Measurements from ENCODE around the gene TRPM2.
"Not testable (repeated sequence)": the region's sequence is repeated elsewhere in the genome, so short reads cannot be mapped to it uniquely, and the experiment has no call there.

Gene TRPM2

DNA sequence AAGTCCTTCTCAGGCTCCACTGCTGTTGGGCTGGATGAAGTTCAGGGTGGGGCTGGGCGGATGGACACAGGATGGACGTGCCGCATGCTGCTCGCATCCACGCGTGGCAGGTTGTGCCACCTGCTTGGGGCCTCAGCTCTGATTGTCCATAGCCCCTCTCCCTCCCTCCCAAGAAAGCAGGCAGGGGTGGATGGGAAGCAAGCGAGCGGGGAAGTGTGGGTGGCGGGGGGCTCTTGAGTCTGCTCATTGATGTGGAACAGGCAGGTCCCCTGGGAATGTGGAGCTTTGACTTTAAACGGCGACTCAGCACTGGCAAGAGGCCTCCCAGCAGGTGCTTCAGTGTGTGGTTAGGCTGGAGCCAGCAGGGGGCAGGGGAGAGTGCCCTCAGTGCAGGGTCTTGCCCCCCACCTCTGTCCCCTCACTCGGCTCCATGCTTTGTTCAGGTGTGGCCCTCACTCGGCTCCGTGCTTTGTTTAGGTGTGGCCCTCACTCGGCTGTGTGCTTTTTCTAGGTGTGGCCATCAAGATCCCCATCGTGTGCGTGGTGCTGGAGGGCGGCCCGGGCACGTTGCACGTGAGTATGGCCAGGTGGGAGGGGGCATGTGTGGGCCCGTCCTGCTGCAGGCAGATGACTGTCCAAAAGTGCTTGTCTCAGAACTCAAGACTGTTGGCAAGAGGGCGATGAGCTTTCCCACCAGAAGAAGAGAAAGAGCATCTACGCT lies 23.9 kb downstream of the TRPM2 start:
- DNase-seq, result no peak

DNA sequence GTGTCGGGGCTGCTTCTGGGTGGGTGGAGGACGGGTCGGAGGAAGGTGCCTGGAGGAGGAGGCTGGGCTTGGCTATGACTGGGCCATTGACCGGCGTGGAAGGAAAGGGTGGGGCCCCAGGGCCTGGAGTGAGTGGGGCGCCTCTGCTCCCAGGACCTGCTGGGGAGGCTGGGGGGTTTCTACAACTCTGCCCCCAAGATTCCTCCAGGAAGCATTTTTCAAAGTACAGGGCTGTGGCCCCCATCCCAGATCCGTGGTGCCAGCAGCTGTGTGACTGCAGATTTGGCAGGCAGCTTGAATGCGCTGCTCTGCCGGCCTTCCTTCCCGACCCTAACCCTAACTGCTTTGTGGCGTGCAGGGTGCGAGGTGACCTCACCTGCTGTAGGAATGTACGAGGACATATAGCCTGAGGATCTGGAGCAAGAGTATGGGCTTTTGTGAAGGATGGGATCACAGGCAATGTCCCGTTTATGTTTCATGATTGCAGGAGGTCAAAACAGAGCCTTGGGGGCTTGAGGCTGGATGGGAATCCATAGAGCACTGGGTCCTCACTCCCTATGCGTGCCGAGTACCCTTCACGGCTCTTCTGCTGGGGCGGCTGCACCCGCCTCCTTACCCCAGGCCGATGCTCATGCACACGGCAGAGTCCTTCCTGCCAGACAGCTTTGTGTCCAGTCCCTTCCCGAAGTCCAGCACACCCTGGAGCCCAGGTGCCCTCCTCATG lies 24.7 kb downstream of the TRPM2 start:
- DNase-seq, result no peak

DNA sequence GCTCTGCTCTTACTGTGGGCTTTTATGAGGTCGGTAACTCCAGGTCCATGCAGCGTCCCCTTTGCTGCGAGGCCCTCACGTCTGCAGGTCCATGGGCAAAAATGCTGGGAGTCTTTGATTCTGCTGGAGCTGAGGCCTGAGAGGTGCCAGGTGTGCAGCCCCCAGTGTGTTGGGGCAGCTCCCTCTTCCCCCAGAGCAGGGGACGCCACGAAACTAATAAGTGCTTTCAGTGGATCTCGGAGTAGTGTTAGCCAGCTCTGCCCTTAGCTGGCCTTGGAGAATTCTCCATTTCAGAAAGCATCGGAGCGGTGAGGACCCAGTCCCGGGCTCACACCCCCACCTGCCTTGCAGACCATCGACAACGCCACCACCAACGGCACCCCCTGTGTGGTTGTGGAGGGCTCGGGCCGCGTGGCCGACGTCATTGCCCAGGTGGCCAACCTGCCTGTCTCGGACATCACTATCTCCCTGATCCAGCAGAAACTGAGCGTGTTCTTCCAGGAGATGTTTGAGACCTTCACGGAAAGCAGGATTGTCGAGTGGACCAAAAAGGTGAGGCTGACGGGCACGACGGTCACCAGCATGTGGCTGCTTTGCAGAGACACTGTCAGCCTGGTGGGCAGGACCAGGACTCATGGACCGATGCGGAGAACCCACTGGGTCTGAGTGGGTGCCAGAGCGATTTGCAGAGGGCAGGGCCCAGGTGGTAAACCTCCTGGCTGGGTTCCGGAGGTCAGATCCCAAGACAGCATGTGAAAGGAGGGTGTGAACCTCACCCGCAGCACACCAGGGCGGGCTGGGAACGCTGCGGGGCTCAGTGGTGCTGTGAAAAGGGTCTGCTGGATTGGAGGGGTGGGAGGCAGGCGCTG lies 25.5 kb downstream of the TRPM2 start:
- no peak for DNase-seq

DNA sequence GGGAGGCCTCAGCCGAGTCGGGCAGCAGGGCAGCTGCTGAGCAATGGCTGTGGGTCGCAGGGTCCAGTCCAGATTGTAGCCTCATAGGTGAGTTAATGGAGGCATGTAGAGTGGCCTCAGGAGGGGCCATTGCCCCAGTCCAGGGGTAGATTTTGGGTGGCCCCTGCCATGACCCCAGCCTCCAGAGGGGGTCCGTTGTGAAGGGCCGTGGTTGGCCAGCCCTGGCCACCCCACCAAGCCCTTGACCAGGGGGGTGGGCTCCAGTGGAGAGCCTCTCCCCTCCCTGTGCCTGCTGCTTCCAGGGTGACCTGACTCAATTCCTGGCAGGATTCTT lies 26.1 kb downstream of the TRPM2 start:
- no peak for DNase-seq

DNA sequence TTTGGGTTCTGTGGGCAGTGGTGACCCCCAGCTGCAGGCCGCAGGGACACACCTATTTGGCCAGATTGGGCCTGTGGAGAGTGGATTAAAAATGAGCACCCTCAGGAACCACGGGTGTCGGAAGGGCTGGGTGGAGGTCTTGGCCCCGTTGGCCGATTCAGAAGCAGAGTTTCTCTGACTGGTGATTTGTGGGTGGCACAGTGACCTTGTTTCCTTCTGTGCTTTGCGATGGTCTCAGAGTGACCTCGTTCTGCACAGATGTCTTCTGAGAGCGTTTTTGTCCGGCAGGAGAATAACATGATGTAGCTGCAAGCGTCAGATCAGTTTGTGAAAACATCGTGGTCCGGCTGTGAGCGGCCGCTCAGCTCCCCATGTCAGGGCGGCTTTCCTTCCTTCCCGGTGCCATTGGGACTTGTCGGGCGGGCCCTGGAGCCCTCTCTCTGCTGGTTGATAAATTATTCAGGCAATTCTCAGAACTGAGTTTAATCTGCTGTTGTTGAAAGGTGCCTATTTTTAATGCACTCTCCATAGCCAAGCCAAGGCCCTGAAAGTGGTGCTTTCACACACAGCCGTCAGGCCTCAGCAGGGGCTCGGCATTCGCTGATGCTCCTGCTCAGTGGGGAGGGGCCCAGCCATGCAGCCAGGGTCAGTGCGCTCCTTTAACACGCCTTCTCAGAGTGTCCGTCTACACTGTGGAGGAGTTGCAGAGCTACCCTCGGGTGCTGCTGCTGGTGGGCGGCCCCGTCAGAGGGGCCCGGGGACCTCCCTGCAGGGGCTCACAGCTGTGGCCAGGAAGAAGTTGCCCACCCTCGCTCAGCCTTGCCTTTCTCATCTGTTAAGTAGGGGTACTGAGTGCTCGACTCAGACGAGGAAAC lies 26.8 kb downstream of the TRPM2 start:
- no peak for DNase-seq

DNA sequence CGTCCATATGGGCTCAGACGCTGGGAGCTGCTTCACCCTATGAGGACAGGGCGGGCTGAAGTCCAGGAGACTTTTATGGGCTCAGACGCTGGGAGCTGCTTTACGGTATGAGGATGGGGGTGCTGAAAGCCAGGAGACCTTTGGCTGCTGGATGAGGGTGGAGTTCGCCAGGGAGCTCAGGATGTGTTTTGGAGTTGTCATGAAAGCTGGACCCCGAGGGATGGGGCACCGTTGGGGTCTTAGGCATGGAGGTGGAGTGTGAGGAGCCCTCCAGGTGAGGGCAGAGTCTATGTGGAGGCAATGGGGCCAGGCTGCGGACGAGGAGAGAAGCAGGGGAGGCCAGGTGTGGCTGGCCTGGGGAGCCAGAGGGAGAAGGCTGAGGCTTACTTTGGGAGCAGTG lies 27.5 kb downstream of the TRPM2 start:
- no peak for DNase-seq

DNA sequence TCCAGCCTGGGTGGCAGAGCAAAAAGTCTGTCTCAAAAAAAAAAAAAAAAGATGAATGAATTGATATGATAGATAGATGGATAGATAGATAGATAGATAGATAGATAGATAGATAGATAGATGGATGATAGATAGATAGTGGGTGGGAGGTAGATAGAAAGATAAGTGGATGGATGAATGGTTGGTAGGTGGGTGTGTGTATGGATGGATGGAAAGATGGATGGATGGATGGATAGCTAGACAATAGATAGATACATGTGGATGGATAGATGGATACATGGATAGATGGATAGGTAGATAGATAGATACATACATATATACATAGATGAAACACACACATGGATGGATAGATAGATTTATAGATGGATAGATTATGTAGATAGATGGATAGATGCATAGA lies 28.5 kb downstream of the TRPM2 start:
- DNase-seq, result no peak

DNA sequence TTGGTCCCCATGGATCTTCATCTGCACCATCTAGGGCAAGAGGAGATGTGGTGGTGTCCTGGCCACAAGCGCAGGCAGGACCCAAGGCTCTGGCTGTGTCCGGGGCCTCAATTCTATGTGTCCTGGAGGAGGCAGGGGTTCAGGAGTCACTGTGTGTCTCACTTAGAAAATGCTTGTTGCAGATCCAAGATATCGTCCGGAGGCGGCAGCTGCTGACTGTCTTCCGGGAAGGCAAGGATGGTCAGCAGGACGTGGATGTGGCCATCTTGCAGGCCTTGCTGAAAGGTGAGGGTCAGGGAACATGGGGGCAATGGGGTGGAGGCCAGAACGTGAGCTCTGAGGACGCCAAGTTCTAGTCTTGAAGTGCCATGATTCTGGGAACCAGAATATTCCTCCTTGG lies 29.1 kb downstream of the TRPM2 start:
- DNase-seq, result no peak

DNA sequence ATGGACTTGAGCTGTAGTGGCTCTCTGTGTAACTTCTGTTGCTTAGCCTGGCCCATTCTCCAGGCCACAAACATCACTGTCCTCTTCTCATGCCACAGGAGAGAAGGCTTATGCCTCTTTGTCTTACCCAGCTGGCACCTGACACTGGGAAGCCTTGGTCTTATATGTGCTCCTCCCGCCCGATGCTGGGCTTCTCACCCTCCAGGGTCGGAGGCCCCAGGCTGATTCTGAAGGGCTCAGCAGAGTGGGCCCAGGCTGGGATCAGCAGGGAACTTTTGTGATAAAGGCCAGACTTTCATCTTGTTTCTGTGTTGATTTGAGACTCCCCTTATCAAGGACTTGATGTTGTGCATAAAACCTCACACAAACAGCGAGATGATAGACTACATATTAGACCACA lies 29.8 kb downstream of the TRPM2 start:
- no peak for DNase-seq

DNA sequence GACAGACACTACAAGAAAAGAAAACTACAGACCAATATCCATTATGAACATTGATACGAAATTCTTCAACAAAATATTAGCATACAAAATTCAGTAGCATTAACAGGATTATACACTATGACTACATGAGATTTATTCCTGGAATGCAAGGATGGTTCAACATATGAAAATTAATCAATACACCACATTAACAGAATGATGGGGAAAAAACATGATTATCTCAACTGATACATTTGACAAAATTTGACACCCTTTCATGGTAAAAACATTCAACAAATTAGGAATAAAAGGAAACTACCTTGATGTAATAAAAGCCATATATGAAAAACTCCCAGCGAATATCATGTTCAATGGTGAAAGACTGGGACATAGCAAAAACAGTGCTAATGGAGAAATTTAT lies 31.5 kb downstream of the TRPM2 start:
- DNase-seq, result no peak

DNA sequence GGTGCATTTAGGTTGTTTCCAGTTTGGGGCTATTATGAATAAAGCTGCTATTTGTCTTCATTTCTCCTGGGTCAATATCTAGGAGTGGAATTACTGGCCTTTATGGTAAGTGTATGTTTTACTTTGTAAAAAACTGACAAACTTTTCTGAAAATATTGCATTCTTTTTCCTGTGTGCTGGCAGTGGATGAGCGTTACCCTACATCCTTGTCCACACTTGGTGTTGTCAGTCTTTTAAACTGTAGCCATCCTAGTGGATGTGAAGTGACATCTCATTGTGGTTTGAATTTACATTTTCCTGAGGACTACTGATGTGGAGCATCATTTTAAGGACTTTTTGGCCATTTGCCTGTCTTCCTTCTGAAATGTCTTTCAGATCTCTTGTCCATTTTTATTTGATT lies 35.9 kb downstream of the TRPM2 start:
- DNase-seq, result no peak

DNA sequence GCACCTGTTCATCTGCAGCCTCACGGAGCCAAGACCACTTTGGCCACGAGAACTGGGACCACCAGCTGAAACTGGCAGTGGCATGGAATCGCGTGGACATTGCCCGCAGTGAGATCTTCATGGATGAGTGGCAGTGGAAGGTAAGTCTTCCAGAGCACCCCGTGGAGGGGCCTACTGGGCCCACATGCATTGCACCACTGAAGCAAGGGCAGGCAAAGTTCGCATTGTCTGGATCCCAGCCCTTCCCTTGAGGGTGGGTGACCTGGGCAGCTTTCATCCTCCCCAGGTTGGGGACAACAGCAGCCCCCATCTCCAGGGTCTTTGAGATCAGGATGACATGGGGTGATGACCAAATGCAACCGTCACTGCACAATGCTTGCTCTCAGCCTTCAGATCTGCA lies 37.5 kb downstream of the TRPM2 start:
- DNase-seq, result no peak

DNA sequence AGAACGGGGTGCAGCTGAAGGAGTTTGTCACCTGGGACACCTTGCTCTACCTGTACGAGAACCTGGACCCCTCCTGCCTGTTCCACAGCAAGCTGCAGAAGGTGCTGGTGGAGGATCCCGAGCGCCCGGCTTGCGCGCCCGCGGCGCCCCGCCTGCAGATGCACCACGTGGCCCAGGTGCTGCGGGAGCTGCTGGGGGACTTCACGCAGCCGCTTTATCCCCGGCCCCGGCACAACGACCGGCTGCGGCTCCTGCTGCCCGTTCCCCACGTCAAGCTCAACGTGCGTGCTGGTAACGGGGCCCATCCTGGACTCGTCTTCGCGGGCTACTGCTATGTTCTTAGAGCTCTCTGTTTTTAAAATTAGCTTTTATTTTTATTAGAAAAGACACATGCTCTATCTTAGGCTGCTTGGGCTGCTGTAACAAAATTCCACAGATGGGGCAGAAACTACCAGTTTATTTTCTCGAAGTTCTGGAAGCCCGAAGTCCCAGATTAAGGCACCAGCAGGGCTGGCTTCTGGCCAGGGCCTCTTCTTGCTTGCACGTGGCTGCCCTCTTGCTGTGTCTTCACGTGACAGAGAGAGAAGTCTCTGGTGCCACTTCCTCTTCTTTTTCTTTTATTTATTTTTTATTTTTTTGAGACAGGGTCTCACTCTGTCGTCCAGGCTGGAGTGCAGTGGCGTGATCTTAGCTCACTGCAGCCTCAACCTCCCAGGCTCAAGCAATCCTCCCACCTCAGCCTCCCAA lies 38.1 kb downstream of the TRPM2 start:
- no peak for DNase-seq

DNA sequence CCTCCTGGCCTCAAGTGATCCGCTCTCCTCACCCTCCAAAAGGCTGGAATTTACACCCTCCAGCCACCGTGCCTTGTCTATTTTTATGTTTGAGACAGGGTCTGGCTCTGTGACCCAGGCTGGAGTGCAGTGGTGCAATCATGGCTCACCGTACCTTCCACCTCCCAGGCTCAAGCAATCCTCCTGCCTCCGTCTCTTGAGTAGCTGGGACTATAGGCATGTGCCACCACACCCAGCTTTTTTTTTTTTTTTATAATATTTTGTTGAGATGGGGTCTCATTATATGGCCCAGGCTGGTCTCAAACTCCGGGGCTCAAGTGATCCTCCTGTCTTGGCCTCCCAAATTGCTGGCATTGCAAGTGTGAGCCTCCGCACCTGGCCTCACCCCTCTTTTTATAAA lies 38.8 kb downstream of the TRPM2 start:
- no peak for DNase-seq

DNA sequence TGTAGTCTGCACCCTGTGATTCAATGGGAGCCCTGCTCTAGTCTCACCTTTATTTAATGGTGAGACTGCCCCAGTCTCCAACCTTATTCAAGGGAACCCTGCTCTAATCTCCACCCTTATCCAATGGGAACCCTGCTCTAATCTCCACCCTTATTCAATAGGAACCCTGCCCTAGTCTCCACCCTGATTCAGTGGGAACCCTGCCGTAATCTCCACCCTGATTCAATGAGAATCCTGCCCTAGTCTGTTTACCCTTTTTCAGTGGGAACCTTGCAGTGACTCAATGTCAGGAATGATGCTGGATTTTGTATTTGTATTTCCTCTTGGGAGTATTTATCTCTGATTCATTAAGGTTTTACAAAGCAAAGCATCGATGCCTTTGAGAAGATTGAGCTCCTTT lies 39.5 kb downstream of the TRPM2 start:
- DNase-seq, result no peak

DNA sequence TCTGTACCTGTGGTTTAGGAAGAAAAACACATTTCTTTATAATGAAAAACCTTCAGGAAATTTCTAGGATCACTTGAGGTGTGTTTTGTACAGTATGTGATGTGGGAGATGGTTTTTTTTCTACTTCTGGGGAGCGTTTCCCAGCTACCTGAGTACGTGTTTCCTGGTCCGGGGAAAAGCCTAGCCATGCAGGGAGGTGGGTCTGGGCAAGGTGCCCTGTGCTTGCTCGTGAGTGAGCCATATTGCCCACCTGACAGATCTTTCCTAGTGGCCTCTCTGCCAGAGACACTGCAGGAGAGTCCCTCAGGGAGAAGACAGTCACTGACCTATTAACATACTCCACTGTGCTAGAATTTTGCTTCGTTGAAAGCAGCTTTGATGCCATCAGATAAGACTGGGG lies 41.3 kb downstream of the TRPM2 start:
- DNase-seq, result no peak

DNA sequence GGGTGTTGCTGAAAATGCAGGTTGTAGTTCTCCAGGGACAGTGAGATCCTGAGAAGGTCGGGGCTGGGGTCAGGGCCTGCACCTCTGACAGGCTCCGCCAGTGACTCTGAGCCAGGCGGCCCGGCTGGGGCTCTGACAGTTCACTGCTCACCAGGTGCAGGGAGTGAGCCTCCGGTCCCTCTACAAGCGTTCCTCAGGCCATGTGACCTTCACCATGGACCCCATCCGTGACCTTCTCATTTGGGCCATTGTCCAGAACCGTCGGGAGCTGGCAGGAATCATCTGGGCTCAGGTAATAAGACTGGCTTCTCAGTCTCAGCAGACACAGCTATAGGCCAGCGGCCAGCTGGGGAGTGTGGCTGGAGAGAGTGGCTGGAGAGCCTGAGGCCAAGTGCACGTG lies 41.8 kb downstream of the TRPM2 start:
- no peak for DNase-seq

DNA sequence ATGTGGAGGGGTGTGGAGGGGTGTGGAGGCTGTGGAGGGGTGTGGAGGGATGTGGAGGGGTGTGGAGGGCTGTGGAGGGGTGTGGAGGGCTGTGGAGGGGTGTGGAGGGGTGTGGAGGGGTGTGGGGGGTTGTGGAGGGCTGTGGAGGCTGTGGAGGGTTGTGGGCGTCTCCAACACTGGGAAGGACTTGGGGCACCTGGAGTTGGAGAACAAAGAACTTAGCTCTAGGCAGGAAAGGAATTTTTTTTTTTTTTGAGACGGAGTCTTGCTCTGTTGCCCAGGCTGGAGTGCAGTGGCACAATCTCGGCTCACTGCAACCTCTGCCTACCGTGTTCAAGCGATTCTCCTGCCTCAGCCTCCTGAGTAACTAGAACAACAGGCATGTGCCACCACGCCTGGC lies 43.4 kb downstream of the TRPM2 start:
- DNase-seq, result not testable (repeated sequence)

DNA sequence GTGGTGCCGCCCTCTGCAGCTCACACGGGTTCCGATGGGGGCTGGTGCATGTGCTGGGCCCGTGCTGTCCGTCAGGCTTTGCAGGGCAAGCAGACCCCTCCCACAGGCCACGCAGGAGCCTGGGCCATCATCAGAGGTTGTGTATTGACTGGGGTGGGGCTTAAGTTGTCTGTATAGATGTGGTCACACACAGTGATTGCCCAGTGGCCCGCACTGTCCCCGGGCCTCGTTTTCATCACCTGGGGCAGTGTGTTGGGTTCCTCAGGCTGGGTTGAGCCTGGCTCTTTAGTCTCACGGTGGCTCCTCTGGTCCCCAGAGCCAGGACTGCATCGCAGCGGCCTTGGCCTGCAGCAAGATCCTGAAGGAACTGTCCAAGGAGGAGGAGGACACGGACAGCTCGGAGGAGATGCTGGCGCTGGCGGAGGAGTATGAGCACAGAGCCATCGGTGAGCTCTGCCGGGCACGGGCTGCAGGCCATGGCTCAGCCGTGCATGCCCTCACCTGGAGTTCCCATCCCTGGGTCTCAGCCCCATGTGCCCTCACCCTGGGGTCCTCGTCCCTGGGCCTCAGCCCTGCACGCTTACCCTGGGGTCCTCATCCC lies 44.1 kb downstream of the TRPM2 start:
- DNase-seq, result no peak

DNA sequence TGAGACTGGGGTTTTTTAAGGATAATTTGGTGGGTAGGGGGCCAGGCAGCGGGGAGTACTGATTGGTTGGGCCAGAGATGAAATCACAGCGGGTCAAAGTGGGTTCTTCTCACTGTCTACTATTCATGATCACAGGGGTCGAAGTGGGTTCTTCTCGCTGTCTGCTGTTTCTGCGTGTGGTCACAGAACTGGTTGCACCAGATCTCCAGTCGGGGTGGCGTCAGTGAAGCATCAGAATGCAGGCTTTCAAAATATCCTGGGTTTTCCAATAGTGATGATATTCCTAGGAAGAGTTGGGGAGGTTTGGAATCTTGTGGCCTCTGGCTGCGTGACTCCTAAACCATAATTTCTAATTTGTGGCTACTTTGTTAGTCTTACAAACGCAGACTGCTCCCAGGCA lies 45.1 kb downstream of the TRPM2 start:
- DNase-seq, result no peak

DNA sequence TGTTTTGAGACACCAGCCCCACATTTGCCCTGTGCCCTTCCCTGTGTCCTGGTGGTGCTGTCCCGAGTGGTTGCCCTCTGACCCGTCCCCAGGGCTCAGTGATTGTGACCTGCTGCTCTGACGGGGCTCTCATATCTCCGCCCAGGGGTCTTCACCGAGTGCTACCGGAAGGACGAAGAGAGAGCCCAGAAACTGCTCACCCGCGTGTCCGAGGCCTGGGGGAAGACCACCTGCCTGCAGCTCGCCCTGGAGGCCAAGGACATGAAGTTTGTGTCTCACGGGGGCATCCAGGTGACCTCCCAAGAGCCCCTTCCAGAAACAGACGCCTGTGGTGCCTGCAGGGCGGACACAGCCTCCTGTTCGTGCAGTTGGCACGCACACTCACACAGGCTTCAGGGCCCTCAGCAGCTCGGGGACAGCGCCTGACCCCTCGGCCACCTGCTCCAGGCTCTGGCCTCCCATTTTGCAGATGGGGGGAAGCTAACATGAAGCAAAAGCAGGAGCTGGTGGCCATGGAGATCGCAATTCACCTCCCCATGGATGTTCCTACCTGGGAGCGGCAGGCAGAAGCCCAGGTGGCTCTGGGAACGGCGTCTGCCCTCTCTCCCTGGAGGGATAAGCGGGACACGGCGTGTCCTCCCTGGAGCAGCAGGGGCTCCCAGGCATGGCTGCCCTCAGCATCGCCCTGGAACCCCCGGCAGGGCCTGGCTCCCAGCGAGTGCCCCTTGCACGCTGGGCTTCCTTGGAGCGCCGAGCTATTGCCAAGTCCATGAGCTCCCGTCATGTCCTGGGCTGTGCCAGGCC lies 45.9 kb downstream of the TRPM2 start:
- DNase-seq, result no peak
